Loucy (cell line): ENCODE data around the gene GCLC.

ENCODE experiments used
- EZH2phosphoT487 ChIP-seq: fragments of 200-600 bp; IDR thresholded peaks from 2 replicates; pipeline ENCODE4 v1.6.1; 2018; ENCODE audit warnings: antibody characterized with exemption, mild to moderate bottlenecking, moderate library complexity, borderline replicate concordance
- TF ChIP-seq, protein P1 (sequence below): fragments of 200-600 bp; sonication (generic); conservative IDR thresholded peaks from 2 replicates; pipeline ENCODE4 v1.5.1; 2014; ENCODE audit warnings: mild to moderate bottlenecking, antibody characterized with exemption, low read length

DNA sequence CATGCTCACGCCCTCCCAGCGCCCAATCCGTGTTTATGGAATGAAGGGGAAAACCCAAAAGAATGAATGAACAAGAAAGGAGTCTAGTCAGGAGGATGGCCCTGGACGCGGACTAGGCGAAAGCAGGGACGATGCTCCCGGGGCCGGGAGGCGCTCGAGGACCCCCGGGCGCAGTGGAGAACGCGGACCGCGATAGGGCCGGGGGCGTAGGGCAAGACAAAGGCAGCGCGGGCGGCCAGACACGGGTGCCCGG, 758 bp downstream of the GCLC start:
- TF ChIP-seq, protein P1, sequence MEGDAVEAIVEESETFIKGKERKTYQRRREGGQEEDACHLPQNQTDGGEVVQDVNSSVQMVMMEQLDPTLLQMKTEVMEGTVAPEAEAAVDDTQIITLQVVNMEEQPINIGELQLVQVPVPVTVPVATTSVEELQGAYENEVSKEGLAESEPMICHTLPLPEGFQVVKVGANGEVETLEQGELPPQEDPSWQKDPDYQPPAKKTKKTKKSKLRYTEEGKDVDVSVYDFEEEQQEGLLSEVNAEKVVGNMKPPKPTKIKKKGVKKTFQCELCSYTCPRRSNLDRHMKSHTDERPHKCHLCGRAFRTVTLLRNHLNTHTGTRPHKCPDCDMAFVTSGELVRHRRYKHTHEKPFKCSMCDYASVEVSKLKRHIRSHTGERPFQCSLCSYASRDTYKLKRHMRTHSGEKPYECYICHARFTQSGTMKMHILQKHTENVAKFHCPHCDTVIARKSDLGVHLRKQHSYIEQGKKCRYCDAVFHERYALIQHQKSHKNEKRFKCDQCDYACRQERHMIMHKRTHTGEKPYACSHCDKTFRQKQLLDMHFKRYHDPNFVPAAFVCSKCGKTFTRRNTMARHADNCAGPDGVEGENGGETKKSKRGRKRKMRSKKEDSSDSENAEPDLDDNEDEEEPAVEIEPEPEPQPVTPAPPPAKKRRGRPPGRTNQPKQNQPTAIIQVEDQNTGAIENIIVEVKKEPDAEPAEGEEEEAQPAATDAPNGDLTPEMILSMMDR, result no peak
- TF ChIP-seq EZH2phosphoT487, result no peak
